Calu3 (cell line): Measurements from ENCODE around the gene RNF180. TPM values are rescaled to one million over a fixed set of nuclear protein-coding genes. Genes with fewer than 3 reads are reported as not detected.
A peak's percentile ranks its signal among the peaks of the same experiment; 100 is the strongest.
"Not testable (repeated sequence)": the region's sequence is repeated elsewhere in the genome, so short reads cannot be mapped to it uniquely, and the experiment has no call there.

Source experiments
- BruUV-seq: library from RNA; stranded (reverse); fragments of 400-500 nt; replicated peaks from 2 replicates; lab custom pipeline; 2021; lab: Mats Ljungman, UMichigan
- CTCF ChIA-PET: fragments of 300-600 bp; sonication (Branson Sonifier 250); formaldehyde crosslinking; loops from one replicate; lab custom pipeline; 2022; ENCODE audit warnings: antibody characterized with exemption; lab: Charles Lee
- DNase-seq: peaks from one replicate; pipeline ENCODE4 v3.0.0; 2022
- H3K27ac Mint-ChIP-seq: one replicate; pipeline ENCODE4 v1.8.0; 2022; ENCODE audit warnings: mixed read lengths; ENCODE audit not compliant: unreplicated experiment
- H3K27me3 Mint-ChIP-seq: one replicate; pipeline ENCODE4 v1.8.0; 2022; ENCODE audit warnings: mixed read lengths; ENCODE audit not compliant: unreplicated experiment
- H3K36me3 Mint-ChIP-seq: one replicate; pipeline ENCODE4 v1.8.0; 2022; ENCODE audit warnings: mild to moderate bottlenecking, moderate library complexity, mixed read lengths; ENCODE audit not compliant: insufficient read depth, unreplicated experiment
- H3K4me1 Mint-ChIP-seq: one replicate; pipeline ENCODE4 v1.8.0; 2022; ENCODE audit warnings: mild to moderate bottlenecking, low read depth, mixed read lengths; ENCODE audit not compliant: unreplicated experiment
- H3K4me3 Mint-ChIP-seq: one replicate; pipeline ENCODE4 v1.8.0; 2022; ENCODE audit warnings: mild to moderate bottlenecking, low read depth, moderate library complexity, mixed read lengths; ENCODE audit not compliant: unreplicated experiment
- H3K9me3 Mint-ChIP-seq: one replicate; pipeline ENCODE4 v1.8.0; 2022; ENCODE audit warnings: low read depth, mixed read lengths; ENCODE audit not compliant: unreplicated experiment
- intact Hi-C: fragments of 100-400 bp; cut with micrococcal nuclease; formaldehyde crosslinking; loops from one replicate; pipeline ENCODE4 v1.10.0; 2022; ENCODE audit not compliant: unreplicated experiment
- total RNA-seq: library from RNA; stranded (reverse); gene quantifications from 2 replicates; pipeline ENCODE4 v1.2.3, GENCODE V29; 2022
- TF ChIP-seq, protein P1 (sequence below): fragments of 200-600 bp; IDR thresholded peaks from one replicate; pipeline ENCODE4 v1.8.0; 2022; ENCODE audit warnings: antibody characterized with exemption; ENCODE audit not compliant: unreplicated experiment

Gene RNF180
- total RNA-seq, 1 experiment from 2014 or later, result 2.1 TPM

DNA sequence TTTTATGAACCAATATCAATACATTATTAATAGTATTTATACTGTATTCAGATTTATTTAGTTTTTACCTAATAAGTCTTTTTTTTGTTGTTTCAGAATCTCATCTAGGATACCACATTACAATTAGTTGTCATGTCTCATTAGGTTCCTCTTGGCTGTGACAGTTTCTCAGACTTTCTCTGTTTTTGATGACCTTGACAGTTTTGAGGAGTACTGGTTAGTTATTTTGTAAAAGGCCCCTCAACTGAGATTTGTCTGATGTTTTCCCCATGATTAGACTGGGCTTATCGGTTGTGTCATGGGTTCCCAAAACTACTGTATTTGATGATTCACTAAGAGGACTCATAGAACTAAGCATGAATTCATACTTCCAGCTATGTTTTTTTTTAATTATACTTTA lies 56.3 kb downstream of the RNF180 start:
- H3K27me3 Mint-ChIP-seq, result no peaks in the 10 kb centered on the region
- BruUV-seq, result no TSS peak
- no peaks in the 10 kb centered on the region for H3K36me3 Mint-ChIP-seq
- intact Hi-C loops, result loop anchor here (10.0 kb wide), 2 partner anchors 163 to 273 kb away; no protein-coding TSS in a partner anchor
- no peak overlapping the region for H3K4me3 Mint-ChIP-seq
- TF ChIP-seq, protein P1, sequence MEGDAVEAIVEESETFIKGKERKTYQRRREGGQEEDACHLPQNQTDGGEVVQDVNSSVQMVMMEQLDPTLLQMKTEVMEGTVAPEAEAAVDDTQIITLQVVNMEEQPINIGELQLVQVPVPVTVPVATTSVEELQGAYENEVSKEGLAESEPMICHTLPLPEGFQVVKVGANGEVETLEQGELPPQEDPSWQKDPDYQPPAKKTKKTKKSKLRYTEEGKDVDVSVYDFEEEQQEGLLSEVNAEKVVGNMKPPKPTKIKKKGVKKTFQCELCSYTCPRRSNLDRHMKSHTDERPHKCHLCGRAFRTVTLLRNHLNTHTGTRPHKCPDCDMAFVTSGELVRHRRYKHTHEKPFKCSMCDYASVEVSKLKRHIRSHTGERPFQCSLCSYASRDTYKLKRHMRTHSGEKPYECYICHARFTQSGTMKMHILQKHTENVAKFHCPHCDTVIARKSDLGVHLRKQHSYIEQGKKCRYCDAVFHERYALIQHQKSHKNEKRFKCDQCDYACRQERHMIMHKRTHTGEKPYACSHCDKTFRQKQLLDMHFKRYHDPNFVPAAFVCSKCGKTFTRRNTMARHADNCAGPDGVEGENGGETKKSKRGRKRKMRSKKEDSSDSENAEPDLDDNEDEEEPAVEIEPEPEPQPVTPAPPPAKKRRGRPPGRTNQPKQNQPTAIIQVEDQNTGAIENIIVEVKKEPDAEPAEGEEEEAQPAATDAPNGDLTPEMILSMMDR, result no peak
- no peaks in the 10 kb centered on the region for H3K9me3 Mint-ChIP-seq
- H3K27ac Mint-ChIP-seq, result no peak overlapping the region
- no peak for DNase-seq
- CTCF ChIA-PET, result no interaction called here
- no peaks in the 10 kb centered on the region for H3K4me1 Mint-ChIP-seq

DNA sequence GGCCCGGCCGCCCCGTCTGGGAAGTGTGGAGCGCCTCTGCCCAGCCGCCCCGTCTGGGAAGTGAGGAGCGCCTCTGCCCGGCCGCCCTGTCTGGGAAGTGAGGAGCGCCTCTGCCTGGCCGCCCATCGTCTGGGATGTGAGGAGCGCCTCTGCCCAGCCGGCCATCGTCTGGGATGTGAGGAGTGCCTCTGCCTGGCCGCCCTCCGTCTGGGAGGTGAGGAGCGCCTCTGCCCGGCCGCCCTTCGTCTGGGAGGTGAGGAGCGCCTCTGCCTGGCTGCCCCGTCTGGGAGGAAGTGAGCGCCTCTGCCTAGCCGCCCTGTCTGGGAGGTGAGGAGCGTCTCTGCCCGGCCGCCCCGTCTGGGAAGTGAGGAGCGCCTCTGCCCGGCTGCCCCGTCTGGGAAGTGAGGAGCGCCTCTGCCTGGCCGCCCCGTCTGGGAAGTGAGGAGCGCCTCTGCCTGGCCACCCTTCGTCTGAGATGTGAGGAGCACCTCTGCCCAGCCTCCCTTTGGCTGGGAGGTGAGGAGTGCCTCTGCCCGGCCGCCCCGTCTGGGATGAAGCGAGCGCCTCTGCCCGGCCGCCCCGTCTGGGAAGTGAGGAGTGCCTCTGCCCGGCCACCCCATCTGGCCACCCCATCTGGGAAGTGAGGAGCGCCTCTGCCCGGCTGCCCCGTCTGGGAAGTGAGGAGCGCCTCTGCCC lies 59.8 kb downstream of the RNF180 start:
- H3K27me3 Mint-ChIP-seq, H3K9me3 Mint-ChIP-seq, CTCF ChIA-PET, DNase-seq, H3K27ac Mint-ChIP-seq, BruUV-seq, H3K4me1 Mint-ChIP-seq, H3K4me3 Mint-ChIP-seq, H3K36me3 Mint-ChIP-seq: not testable (repeated sequence)
- intact Hi-C loops, result loop anchor here (10.0 kb wide), 2 partner anchors 159 to 269 kb away; no protein-coding TSS in a partner anchor

DNA sequence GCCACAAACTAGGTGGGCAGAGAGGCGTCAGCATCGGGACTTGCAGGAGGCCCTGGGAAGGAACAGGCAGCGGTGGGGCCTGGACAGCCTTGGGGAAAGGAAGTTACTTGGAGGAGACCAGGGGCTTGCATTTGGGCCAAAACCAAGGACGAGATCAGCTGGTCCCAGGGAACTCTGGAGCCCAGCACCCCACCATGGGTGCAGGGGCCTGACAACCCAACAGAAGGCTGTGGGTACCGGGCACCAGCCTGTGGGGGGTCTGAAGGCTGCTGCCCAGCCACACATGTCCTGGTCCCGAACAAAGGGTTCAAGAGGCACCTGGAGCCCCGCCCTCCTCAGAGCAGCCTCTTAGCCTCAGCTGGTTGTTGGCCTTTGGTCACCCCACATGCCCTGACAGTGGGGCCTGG lies 61.5 kb downstream of the RNF180 start:
- intact Hi-C loops, result loop anchor here (10.0 kb wide), 2 partner anchors 158 to 268 kb away; no protein-coding TSS in a partner anchor
- DNase-seq, H3K36me3 Mint-ChIP-seq, H3K4me1 Mint-ChIP-seq, BruUV-seq, H3K27me3 Mint-ChIP-seq, CTCF ChIA-PET, H3K4me3 Mint-ChIP-seq, H3K9me3 Mint-ChIP-seq, H3K27ac Mint-ChIP-seq: not testable (repeated sequence)

DNA sequence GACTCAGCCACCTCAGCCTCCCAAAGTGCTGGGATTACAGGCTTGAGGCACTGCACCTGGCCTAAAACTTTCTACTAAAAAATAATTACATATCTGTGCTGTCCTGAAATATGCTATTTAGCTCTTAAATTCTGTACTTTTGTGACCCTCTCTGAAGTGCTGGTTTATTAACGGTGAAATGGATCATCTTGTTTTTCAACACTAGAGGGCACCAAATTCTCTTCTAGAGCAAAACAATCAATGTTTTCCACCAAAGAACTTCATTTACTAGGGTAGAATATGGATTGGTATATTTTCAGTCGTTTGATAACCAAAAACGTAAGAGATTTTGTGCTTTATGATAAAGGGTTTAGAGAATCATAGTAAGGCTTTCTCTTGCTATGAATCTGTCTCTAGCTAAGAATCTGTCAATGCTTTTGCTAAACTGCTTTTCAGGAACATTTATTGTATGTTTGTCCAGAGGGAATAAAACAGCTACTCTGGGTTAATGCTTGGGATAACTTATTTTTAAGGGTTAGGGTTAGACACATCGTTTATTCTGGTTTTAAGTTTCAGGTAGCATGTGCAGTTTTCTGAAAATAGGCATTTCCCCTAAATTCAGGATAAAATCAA lies 63.6 kb downstream of the RNF180 start:
- H3K36me3 Mint-ChIP-seq, result no peaks in the 10 kb centered on the region
- TF ChIP-seq, protein P1, result peak; percentile 32

DNA sequence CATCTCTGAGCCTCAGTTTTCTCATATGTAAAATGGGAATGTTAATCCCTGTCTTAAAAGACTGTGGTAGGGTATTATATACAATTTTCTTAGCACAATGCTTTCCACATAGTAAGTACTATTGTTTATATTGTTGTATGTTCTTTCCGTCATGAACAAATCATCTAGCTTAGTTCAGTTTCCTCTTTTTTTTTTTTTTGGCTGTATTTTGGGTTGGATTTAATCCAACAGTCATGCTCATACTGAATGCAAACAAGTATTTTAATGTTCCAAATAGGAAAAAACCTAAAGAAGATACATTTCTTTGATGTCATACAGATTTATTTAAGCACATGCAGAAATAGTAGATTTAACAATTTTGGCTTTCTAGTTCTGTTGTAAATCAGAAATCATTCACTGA lies 95.1 kb downstream of the RNF180 start:
- CTCF ChIA-PET, result interaction anchor here (0.7 kb wide), 1 partner anchor 1292 kb away, joined by 3 read pairs; no protein-coding TSS in a partner anchor

More for the DNA sequence above, 63.6 kb downstream of the RNF180 start:
- Mint-ChIP-seq H3K27ac (no peak overlapping the region), H3K4me3 (no peak overlapping the region), H3K9me3 (no peaks in the 10 kb centered on the region), H3K27me3 (no peaks in the 10 kb centered on the region), H3K4me1 (peaks cover 8% of the 10 kb centered on the region)
- intact Hi-C loops, result loop anchor here (1.0 to 10.0 kb wide), 3 partner anchors 156 to 383 kb away; no protein-coding TSS in a partner anchor
- no TSS peak for BruUV-seq
- CTCF ChIA-PET, result interaction anchor here (0.8 to 2.5 kb wide), 3 partner anchors 366 to 595 kb away, joined by 5 to 14 read pairs (median 7); no protein-coding TSS in a partner anchor
- DNase-seq, result no peak

More for the DNA sequence above, 95.1 kb downstream of the RNF180 start:
- DNase-seq, result no peak
- TF ChIP-seq, protein P1, result no peak
- no peak overlapping the region for H3K4me3 Mint-ChIP-seq
- no peaks in the 10 kb centered on the region for H3K36me3 Mint-ChIP-seq
- intact Hi-C loops, result no loop called here
- H3K4me1 Mint-ChIP-seq, result no peaks in the 10 kb centered on the region
- no peaks in the 10 kb centered on the region for H3K9me3 Mint-ChIP-seq
- no TSS peak for BruUV-seq
- no peak overlapping the region for H3K27ac Mint-ChIP-seq
- H3K27me3 Mint-ChIP-seq, result no peaks in the 10 kb centered on the region
